ENCODE results near the gene MRPL57. TPM values are rescaled to one million over a fixed set of nuclear protein-coding genes. Genes with fewer than 3 reads are reported as not detected.
"Not testable (repeated sequence)": the region's sequence is repeated elsewhere in the genome, so short reads cannot be mapped to it uniquely, and the experiment has no call there.

The MRPL57 gene
- total RNA-seq, 8 experiments from 2014 or later, result 17.7 to 29.7 (median 24.7) TPM

DNA sequence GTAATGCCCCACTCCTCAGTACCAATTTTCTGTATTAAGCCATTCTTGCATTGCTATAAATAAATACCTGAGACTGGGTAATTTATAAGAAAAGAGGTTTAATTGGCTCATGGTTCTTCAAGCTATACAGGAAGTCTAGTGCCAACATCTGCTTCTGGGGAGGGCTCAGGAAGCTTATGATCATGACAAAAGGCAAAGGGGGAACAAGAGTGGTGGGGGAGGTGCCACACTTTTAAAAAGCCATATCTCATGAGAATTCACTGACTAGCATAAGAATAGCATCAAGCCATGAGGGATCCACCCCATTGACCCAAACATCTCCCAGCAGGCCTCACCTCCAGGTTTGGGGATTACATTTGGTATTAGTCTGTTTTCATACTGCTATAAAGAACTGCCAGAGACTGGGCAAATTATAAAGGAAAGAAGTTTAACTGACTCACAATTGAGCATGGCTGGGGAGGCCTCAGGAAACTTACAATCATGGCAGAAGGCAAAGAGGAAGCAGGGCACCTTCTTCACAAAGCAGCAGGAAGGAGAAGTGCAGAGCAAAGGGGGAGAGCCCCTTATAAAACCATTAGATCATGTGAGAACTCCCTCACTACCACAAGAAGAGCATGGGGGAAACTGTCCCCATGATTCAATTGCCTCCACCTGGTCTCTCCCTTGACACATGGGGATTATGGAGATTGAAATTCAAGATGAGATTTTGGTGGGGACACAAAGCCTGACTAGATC is 25.2 kb downstream of the MRPL57 start:
- H3K27ac ChIP-seq; H3K4me3 ChIP-seq; ATAC-seq (replicated peaks in 6 of 8); H3K4me1 ChIP-seq (replicated peaks in 1 of 2); in situ Hi-C loops (cut with MboI; ENCODE audit: low pct_unique_long_range_greater_than_20kb in 2 of 9, low sequenced_read_pairs in 9 of 9, unreplicated experiment in 9 of 9): not testable (repeated sequence)

- Histone ChIP-seq H3K4me3 (no peak overlapping the region), H3K4me1 (replicated peaks in 1 of 2) (no peaks in the 10 kb centered on the region), H3K27ac (no peak overlapping the region)
- 0 to 86% (median 29%) methylated on average over 1 to 2 of the region's 3 CpGs; no CpG with 5 or more reads in 2 of the 10 experiments for WGBS, 10 experiments
- in situ Hi-C loops (cut with MboI; ENCODE audit: low pct_unique_long_range_greater_than_20kb in 2 of 9, low sequenced_read_pairs in 9 of 9, unreplicated experiment in 9 of 9), result no loop called here
- ATAC-seq (replicated peaks in 6 of 8), result peak in 4 of 8 experiments; percentile 19 to 90 (median 80)
Observed at GRCh38 chr13:21202767-21203531, 26.5 kb downstream of the MRPL57 start.

DNA sequence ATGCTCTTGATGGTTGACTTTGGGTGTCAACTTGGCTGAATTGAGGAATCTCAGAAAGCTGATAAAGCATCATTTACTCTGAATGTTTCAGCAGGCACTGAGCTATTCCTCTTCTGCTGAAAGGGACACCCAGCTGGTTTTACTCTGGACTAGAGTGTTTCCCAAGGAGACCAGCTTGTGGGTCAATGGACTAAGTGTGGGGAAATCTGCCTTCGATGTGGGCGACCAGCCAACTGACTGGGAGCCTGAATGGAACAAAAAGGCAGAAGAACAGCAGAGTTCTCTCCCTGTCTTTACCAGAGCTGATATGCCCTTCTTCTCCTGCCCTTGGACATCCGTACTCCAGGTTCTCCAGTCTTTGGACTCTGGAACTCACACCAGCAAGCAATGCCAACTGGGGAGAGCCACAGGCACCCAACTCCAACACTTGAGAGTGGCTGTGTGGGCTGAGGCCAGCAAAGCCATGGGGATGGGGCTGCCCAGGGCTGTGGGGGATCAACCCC is 32.2 kb downstream of the MRPL57 start:
- in situ Hi-C loops (cut with MboI; ENCODE audit: low pct_unique_long_range_greater_than_20kb in 2 of 9, low sequenced_read_pairs in 9 of 9, unreplicated experiment in 9 of 9), result no loop called here
- 60 to 94% (median 85%) methylated on average over 1 to 3 of the region's 3 CpGs; no CpG with 5 or more reads in 5 of the 10 experiments for WGBS, 10 experiments

GRCh38 chr13:21212138-21212775 is 35.8 kb downstream of the MRPL57 start:
- peak in 2 of 8 experiments; percentile 36 to 65 for ATAC-seq (replicated peaks in 6 of 8)
- Histone ChIP-seq H3K4me3 (no peak overlapping the region), H3K27ac (no peak overlapping the region), H3K4me1 (replicated peaks in 1 of 2) (no peaks in the 10 kb centered on the region)
- 14 to 100% (median 80%) methylated on average over 1 to 7 of the region's 7 CpGs; no CpG with 5 or more reads in 2 of the 10 experiments for WGBS, 10 experiments
- in situ Hi-C loops (cut with MboI; ENCODE audit: low pct_unique_long_range_greater_than_20kb in 2 of 9, low sequenced_read_pairs in 9 of 9, unreplicated experiment in 9 of 9), result no loop called here

More for the DNA sequence above, 32.2 kb downstream of the MRPL57 start:
- no peak for ATAC-seq (replicated peaks in 6 of 8)
- H3K4me1 ChIP-seq (replicated peaks in 1 of 2), result no peaks in the 10 kb centered on the region
- no peak overlapping the region for H3K4me3 ChIP-seq
- no peak overlapping the region for H3K27ac ChIP-seq

DNA sequence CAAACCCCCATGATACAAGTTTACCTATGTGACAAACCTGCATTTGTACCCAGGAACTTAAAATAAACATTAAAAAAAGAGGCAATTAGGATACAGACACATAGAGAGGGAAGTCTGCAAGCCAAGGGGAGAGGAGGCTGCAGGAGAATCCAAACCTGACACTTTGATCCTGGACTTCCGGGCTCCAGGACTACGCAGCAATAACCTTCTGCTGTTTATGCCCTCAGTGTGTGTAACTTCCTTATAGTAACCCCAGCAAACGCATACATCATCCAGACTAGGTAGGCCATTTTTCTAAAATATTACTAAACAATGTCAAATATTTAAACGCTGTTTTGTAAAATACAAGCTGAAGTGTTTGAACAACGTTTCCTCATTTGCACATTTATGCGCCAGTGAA is 39.0 kb downstream of the MRPL57 start:
- H3K27ac ChIP-seq; H3K4me3 ChIP-seq; H3K4me1 ChIP-seq (replicated peaks in 1 of 2); in situ Hi-C loops (cut with MboI; ENCODE audit: low pct_unique_long_range_greater_than_20kb in 2 of 9, low sequenced_read_pairs in 9 of 9, unreplicated experiment in 9 of 9): not testable (repeated sequence)
- WGBS, 10 experiments, result 20 to 100% (median 85%) methylated on average over 1 to 5 of the region's 6 CpGs; no CpG with 5 or more reads in 2 of the 10 experiments
- peak in 1 of 8 experiments; percentile 35 for ATAC-seq (replicated peaks in 6 of 8)

DNA sequence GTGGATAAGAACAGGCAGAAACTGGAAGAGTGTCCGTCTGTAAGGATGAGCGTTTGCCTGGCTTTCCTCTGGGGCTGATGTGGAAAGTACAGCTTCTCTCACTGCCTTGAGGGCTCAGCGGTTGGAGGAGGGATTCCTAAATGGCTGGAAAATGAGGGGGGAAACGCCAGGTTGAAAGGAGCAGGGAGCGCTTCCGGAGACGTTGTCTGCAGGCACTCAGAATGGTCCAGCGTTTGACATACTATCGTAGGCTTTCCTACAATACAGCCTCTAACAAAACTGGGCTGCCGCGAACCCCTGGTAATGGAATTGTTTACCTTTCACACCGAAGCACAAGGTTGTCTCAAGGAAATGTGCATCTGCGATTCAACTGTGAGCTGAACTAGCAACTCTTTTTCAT is 39.9 kb downstream of the MRPL57 start:
- WGBS, 10 experiments, result 4 to 79% (median 44%) methylated on average over 2 to 10 of the region's 13 CpGs; no CpG with 5 or more reads in 3 of the 10 experiments
- peak in 2 of 8 experiments; percentile 17 to 44 for ATAC-seq (replicated peaks in 6 of 8)
- in situ Hi-C loops (cut with MboI; ENCODE audit: low pct_unique_long_range_greater_than_20kb in 2 of 9, low sequenced_read_pairs in 9 of 9, unreplicated experiment in 9 of 9), result no loop called here
- Histone ChIP-seq H3K4me1 (replicated peaks in 1 of 2) (no peaks in the 10 kb centered on the region), H3K4me3 (no peak overlapping the region), H3K27ac (no peak overlapping the region)

GRCh38 chr13:21218351-21219035 is 42.0 kb downstream of the MRPL57 start:
- no peak overlapping the region for H3K27ac ChIP-seq
- WGBS, 10 experiments, result 7 to 93% (median 65%) methylated on average over 3 to 7 of the region's 7 CpGs
- no peak for ATAC-seq (replicated peaks in 6 of 8)
- H3K4me1 ChIP-seq (replicated peaks in 1 of 2), result no peaks in the 10 kb centered on the region
- in situ Hi-C loops (cut with MboI; ENCODE audit: low pct_unique_long_range_greater_than_20kb in 2 of 9, low sequenced_read_pairs in 9 of 9, unreplicated experiment in 9 of 9), result no loop called here
- H3K4me3 ChIP-seq, result no peak overlapping the region

DNA sequence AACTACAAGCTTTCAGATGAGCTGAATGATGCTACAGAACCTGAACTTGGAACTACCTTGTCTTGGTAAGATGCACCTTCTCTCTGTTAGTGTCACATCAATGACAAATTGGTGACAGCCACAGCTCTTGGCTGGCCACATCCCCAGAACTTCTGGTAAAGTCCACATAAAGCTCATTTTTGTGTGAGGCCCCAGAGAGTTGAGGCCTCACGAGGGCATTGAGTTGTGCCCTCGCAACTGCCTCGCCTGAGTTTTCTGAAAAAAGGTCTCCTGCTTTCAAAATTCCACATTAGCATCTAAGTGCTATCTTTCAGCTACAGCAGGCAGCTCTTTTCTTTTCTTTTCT is 42.6 kb downstream of the MRPL57 start:
- WGBS, 10 experiments, result 36 to 100% (median 77%) methylated on average over 2 to 3 of the region's 3 CpGs; no CpG with 5 or more reads in 2 of the 10 experiments
- ATAC-seq (replicated peaks in 6 of 8), result no peak
- H3K4me3 ChIP-seq, result no peak overlapping the region

DNA sequence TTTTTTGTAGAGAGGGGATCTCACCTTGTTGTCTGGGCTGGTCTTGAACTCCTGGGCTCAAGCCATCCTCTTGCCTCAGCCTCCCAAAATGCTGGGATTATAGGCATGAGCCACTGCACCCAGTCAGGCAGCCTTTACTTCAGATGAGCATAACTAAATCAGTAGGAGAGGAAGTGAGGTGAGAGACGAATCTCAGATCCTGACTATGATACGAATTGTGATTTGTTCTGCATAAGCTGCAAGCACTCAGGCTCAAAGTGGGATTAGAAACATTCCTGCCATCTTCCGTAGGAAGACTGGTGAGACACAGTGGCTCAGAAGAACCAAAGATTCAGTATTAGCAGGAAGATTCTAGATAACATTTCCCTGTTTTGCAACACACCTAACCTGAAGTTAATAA is 43.3 kb downstream of the MRPL57 start:
- H3K4me1 ChIP-seq (replicated peaks in 1 of 2); H3K27ac ChIP-seq; ATAC-seq (replicated peaks in 6 of 8); in situ Hi-C loops (cut with MboI; ENCODE audit: low pct_unique_long_range_greater_than_20kb in 2 of 9, low sequenced_read_pairs in 9 of 9, unreplicated experiment in 9 of 9); H3K4me3 ChIP-seq: not testable (repeated sequence)
- 17 to 90% (median 71%) methylated on average over 1 to 3 of the region's 3 CpGs; no CpG with 5 or more reads in 2 of the 10 experiments for WGBS, 10 experiments

More for the DNA sequence above, 42.6 kb downstream of the MRPL57 start:
- Histone ChIP-seq H3K4me1 (replicated peaks in 1 of 2) (no peaks in the 10 kb centered on the region), H3K27ac (no peak overlapping the region)
- in situ Hi-C loops (cut with MboI; ENCODE audit: low pct_unique_long_range_greater_than_20kb in 2 of 9, low sequenced_read_pairs in 9 of 9, unreplicated experiment in 9 of 9), result no loop called here

- in situ Hi-C loops (cut with MboI; ENCODE audit: low pct_unique_long_range_greater_than_20kb in 2 of 9, low sequenced_read_pairs in 9 of 9, unreplicated experiment in 9 of 9), result no loop called here
- no peak overlapping the region for H3K4me3 ChIP-seq
- H3K4me1 ChIP-seq (replicated peaks in 1 of 2), result no peaks in the 10 kb centered on the region
- H3K27ac ChIP-seq, result no peak overlapping the region
- ATAC-seq (replicated peaks in 6 of 8), result no peak
Observed at GRCh38 chr13:21221268-21221667, 44.8 kb downstream of the MRPL57 start.

DNA sequence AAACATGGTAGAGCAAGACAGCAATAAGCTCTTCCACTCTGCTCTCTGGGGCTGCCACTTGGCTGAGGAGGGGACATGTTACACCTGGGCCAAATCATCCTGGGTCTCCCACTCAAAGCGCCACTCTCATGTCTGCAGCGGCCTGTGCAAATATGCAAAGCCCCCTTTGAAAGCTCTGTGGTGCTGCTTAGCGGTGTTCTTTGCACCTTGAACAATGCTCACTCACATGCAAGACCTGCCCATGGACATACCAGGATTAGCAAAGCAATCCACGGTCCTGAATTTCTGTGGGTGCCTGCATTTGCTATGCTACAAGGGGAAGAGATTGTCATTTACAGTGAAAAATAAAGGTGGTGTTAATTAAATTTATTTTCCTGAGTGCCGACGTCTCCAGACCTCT is 48.6 kb downstream of the MRPL57 start:
- ATAC-seq (replicated peaks in 6 of 8), result no peak
- WGBS, 10 experiments, result 35 to 100% (median 88%) methylated on average over 2 to 6 of the region's 6 CpGs; no CpG with 5 or more reads in 1 of the 10 experiments
- Histone ChIP-seq H3K4me3 (no peak overlapping the region), H3K27ac (no peak overlapping the region), H3K4me1 (replicated peaks in 1 of 2) (no peaks in the 10 kb centered on the region)
- in situ Hi-C loops (cut with MboI; ENCODE audit: low pct_unique_long_range_greater_than_20kb in 2 of 9, low sequenced_read_pairs in 9 of 9, unreplicated experiment in 9 of 9), result no loop called here

- in situ Hi-C loops (cut with MboI; ENCODE audit: low pct_unique_long_range_greater_than_20kb in 2 of 9, low sequenced_read_pairs in 9 of 9, unreplicated experiment in 9 of 9), result no loop called here
- 68 to 100% (median 91%) methylated on average over 2 to 13 of the region's 17 CpGs; no CpG with 5 or more reads in 2 of the 10 experiments for WGBS, 10 experiments
- Histone ChIP-seq H3K27ac (no peak overlapping the region), H3K4me1 (replicated peaks in 1 of 2) (no peaks in the 10 kb centered on the region), H3K4me3 (no peak overlapping the region)
- ATAC-seq (replicated peaks in 6 of 8), result no peak
Observed at GRCh38 chr13:21225841-21226581, 49.6 kb downstream of the MRPL57 start.

Data from motor neuron (in vitro differentiated cells).